ENCODE measurements around the gene MBTD1. TPM values are rescaled to one million over a fixed set of nuclear protein-coding genes. Genes with fewer than 3 reads are reported as not detected.

The MBTD1 gene
- total RNA-seq, 4 donors from 2014 or later, result 17.3 to 26.9 (median 24.3) TPM

DNA sequence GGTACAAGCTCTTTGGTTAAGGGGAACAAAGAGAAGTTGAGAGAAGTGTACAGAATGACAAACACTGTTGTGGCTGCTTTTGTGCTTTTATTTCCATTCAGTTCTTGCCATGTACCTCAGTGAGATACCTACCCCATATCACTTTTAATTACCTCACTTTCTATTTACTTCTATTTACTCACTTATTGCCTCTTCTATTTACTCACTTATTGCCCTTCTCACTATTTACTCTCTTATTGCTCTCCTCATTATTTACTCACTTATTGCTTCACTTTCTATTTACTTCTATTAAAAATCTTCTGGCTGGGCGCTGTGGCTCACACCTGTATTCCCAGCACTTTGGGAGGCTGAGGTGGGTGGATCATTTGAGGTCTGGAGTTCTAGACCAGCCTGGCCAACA, 41.9 kb downstream of the MBTD1 start:
- Histone ChIP-seq H3K36me3 (peaks cover 21 to 29% of the 10 kb centered on the region in 2 donors), H3K9me3 (no peaks in the 10 kb centered on the region), H3K4me1 (no peaks in the 10 kb centered on the region), H3K4me3 (replicated peaks in 1 of 3) (no peak overlapping the region), H3K27ac (no peak overlapping the region), H3K27me3 (no peaks in the 10 kb centered on the region)
- DNase-seq, result no peak
- intact Hi-C loops (cut with DNase I), result no loop called here
- TF ChIP-seq CTCF (IDR thresholded peaks at IDR 0.05), result no peak
- no peak for TF ChIP-seq POLR2A (IDR thresholded peaks at IDR 0.05)
- 100% methylated on average over 1 of the region's 1 CpG for WGBS, 2 donors

GRCh38 chr17:51214920-51215319, 44.9 kb downstream of the MBTD1 start:
- Histone ChIP-seq H3K9me3 (no peaks in the 10 kb centered on the region), H3K4me1 (no peaks in the 10 kb centered on the region), H3K36me3 (peaks cover 13 to 30% of the 10 kb centered on the region in 2 donors), H3K27ac (no peak overlapping the region), H3K4me3 (replicated peaks in 1 of 3) (no peak overlapping the region), H3K27me3 (no peaks in the 10 kb centered on the region)
- WGBS, 2 donors, result 96 to 100% methylated on average over 1 of the region's 1 CpG
- DNase-seq, result no peak
- intact Hi-C loops (cut with DNase I), result no loop called here
- TF ChIP-seq CTCF (IDR thresholded peaks at IDR 0.05) (no peak), POLR2A (IDR thresholded peaks at IDR 0.05) (no peak)

- no peak for TF ChIP-seq POLR2A (IDR thresholded peaks at IDR 0.05)
- TF ChIP-seq CTCF (IDR thresholded peaks at IDR 0.05), result no peak
- DNase-seq, result no peak
- Histone ChIP-seq H3K4me3 (replicated peaks in 1 of 3) (no peak overlapping the region), H3K27ac (no peak overlapping the region), H3K9me3 (no peaks in the 10 kb centered on the region), H3K4me1 (peaks cover 0 to 15% of the 10 kb centered on the region in 2 donors), H3K27me3 (no peaks in the 10 kb centered on the region), H3K36me3 (peaks cover 18 to 23% of the 10 kb centered on the region in 2 donors)
- intact Hi-C loops (cut with DNase I), result no loop called here
Measured at GRCh38 chr17:51203838-51204237, 56.0 kb downstream of the MBTD1 start.

- Histone ChIP-seq H3K4me1 (peaks cover 0 to 15% of the 10 kb centered on the region in 2 donors), H3K27ac (peak overlapping the region; percentile 63 to 74 (median 73)), H3K9me3 (no peaks in the 10 kb centered on the region), H3K36me3 (peaks cover 11 to 25% of the 10 kb centered on the region in 2 donors), H3K4me3 (replicated peaks in 1 of 3) (no peak overlapping the region), H3K27me3 (no peaks in the 10 kb centered on the region)
- TF ChIP-seq CTCF (IDR thresholded peaks at IDR 0.05) (no peak), POLR2A (IDR thresholded peaks at IDR 0.05) (no peak)
- WGBS, 2 donors, result 15 to 37% methylated on average over 2 of the region's 2 CpGs
- peak; percentile 75 to 78 for DNase-seq
- intact Hi-C loops (cut with DNase I), result no loop called here
Measured at GRCh38 chr17:51200846-51201245, 59.0 kb downstream of the MBTD1 start.

- intact Hi-C loops (cut with DNase I), result no loop called here
- WGBS, 2 donors, result 79 to 82% methylated on average over 6 of the region's 6 CpGs
- H3K4me3 ChIP-seq (replicated peaks in 1 of 3), result no peak overlapping the region
Measured at GRCh38 chr17:51200295-51200694, 59.6 kb downstream of the MBTD1 start.

DNA sequence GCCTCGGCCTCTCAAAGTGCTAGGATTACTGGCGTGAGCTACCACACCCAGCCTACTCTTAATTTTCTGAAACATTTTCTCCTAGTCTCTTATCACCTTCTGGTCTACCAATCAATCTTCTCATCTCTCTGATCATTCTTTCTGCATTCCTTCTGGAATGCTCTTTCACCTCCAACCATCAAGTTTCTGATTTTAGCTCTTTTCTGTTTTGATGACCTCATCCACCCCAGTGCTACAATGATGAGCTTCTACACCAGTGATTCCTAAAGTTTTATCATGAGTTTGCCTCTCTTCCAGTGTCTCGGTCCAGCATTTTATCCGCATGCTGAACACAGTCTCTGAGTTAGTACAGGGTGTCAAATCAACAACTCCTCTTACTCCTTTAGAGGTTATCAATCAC, 62.1 kb downstream of the MBTD1 start:
- Histone ChIP-seq H3K27ac (no peak overlapping the region), H3K4me3 (replicated peaks in 1 of 3) (no peak overlapping the region), H3K36me3 (peaks cover 8 to 32% of the 10 kb centered on the region in 2 donors), H3K4me1 (peaks cover 0 to 15% of the 10 kb centered on the region in 2 donors), H3K9me3 (no peaks in the 10 kb centered on the region), H3K27me3 (no peaks in the 10 kb centered on the region)
- TF ChIP-seq POLR2A (IDR thresholded peaks at IDR 0.05) (no peak), CTCF (IDR thresholded peaks at IDR 0.05) (no peak)
- DNase-seq, result no peak
- intact Hi-C loops (cut with DNase I), result no loop called here
- WGBS, 2 donors, result 95% methylated on average over 4 of the region's 4 CpGs

More at GRCh38 chr17:51200295-51200694, 59.6 kb downstream of the MBTD1 start:
- Histone ChIP-seq H3K4me1 (peaks cover 0 to 15% of the 10 kb centered on the region in 2 donors), H3K27me3 (no peaks in the 10 kb centered on the region), H3K9me3 (no peaks in the 10 kb centered on the region), H3K27ac (peak overlapping the region; percentile 11 to 74 (median 63)), H3K36me3 (peaks cover 6 to 27% of the 10 kb centered on the region in 2 donors)
- DNase-seq, result no peak
- TF ChIP-seq POLR2A (IDR thresholded peaks at IDR 0.05), result no peak
